Sigmoid colon (tissue), 4 donors: ENCODE data around the gene SPEF2.

Experiments
- EP300 ChIP-seq, 4 donors: sonication (generic); formaldehyde crosslinking; IDR thresholded peaks; one replicate each; pipeline ENCODE4 v1.6.1; 2017; ENCODE audit warnings: antibody characterized with exemption in 4 of 4
- POLR2A ChIP-seq, 2 donors: fragments of 450-650 bp; IDR thresholded peaks; one replicate each; pipeline ENCODE4 v1.6.1; 2016; ENCODE audit warnings: antibody characterized with exemption in 2 of 2, mild to moderate bottlenecking in 2 of 2, moderate library complexity in 2 of 2
- POLR2AphosphoS5 ChIP-seq, 4 donors: sonication (generic); formaldehyde crosslinking; IDR thresholded peaks; one replicate each; pipeline ENCODE4 v1.6.1; 2017; ENCODE audit warnings: antibody characterized with exemption in 4 of 4
- TF ChIP-seq, protein P1 (sequence below), 4 experiments: fragments of 450-650 bp in 3 of 4; fragments of 200-600 bp in 1 of 4; IDR thresholded peaks; one replicate each; pipeline ENCODE4 v1.5.1; 2016 to 2019; ENCODE audit warnings: antibody characterized with exemption in 4 of 4, mild to moderate bottlenecking in 3 of 4, moderate library complexity in 2 of 4

DNA sequence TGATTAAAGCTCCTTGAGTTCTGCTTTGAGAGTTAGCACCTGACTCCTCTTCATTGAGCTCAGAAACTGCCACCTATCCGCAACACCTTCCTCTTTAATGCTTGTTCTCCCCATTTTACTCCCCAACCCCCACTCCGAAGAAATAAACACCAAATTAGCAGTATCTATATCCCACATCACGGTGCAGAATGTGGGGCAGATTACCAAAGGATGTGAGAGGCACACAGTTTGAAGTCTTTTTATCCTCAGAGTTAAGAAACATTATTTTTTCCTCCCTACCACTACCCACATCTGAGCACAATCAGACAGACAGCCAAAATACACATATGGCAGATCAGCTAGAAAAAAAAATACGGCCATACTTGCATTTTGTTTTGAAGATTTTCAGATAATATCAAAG lies 212.9 kb downstream of the SPEF2 start:
- TF ChIP-seq, protein P1, sequence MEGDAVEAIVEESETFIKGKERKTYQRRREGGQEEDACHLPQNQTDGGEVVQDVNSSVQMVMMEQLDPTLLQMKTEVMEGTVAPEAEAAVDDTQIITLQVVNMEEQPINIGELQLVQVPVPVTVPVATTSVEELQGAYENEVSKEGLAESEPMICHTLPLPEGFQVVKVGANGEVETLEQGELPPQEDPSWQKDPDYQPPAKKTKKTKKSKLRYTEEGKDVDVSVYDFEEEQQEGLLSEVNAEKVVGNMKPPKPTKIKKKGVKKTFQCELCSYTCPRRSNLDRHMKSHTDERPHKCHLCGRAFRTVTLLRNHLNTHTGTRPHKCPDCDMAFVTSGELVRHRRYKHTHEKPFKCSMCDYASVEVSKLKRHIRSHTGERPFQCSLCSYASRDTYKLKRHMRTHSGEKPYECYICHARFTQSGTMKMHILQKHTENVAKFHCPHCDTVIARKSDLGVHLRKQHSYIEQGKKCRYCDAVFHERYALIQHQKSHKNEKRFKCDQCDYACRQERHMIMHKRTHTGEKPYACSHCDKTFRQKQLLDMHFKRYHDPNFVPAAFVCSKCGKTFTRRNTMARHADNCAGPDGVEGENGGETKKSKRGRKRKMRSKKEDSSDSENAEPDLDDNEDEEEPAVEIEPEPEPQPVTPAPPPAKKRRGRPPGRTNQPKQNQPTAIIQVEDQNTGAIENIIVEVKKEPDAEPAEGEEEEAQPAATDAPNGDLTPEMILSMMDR (IDR thresholded peaks at IDR 0.05): no peak
- TF ChIP-seq POLR2AphosphoS5 (IDR thresholded peaks at IDR 0.05): no peak
- TF ChIP-seq POLR2A (IDR thresholded peaks at IDR 0.05): no peak
- no peak for TF ChIP-seq EP300 (IDR thresholded peaks at IDR 0.05)
